NCI-H146 (cell line): ENCODE measurements around the gene EPB41L2.

Source experiments
- DNase-seq: peaks from one replicate; lab custom pipeline; 2025; lab: John Stamatoyannopoulos, UW

Gene EPB41L2

GRCh38 chr6:130975325-130975724 is 87.7 kb downstream of the EPB41L2 start:
- no peak for DNase-seq

GRCh38 chr6:130973521-130974277 is 89.3 kb downstream of the EPB41L2 start:
- no peak for DNase-seq

GRCh38 chr6:130971504-130971903 is 91.5 kb downstream of the EPB41L2 start:
- DNase-seq = no peak

GRCh38 chr6:130970839-130971410 is 92.1 kb downstream of the EPB41L2 start:
- DNase-seq = no peak

- no peak for DNase-seq
Measured at GRCh38 chr6:130969791-130970491, 93.1 kb downstream of the EPB41L2 start.

GRCh38 chr6:130969166-130969565 is 93.9 kb downstream of the EPB41L2 start:
- DNase-seq = no peak

GRCh38 chr6:130968476-130968875 is 94.6 kb downstream of the EPB41L2 start:
- no peak for DNase-seq

GRCh38 chr6:130967502-130968445 is 95.3 kb downstream of the EPB41L2 start:
- DNase-seq = no peak

GRCh38 chr6:130966344-130966980 is 96.6 kb downstream of the EPB41L2 start:
- no peak for DNase-seq

- no peak for DNase-seq
Measured at GRCh38 chr6:130965656-130966055, 97.4 kb downstream of the EPB41L2 start.

- no peak for DNase-seq
Measured at GRCh38 chr6:130964808-130965604, 98.0 kb downstream of the EPB41L2 start.

- no peak for DNase-seq
Measured at GRCh38 chr6:130964289-130964688, 98.8 kb downstream of the EPB41L2 start.

- DNase-seq = no peak
Measured at GRCh38 chr6:130962966-130963365, 100.1 kb downstream of the EPB41L2 start.

GRCh38 chr6:130961148-130961547 is 101.9 kb downstream of the EPB41L2 start:
- no peak for DNase-seq

GRCh38 chr6:130959951-130960350 is 103.1 kb downstream of the EPB41L2 start:
- DNase-seq = no peak

- DNase-seq = no peak
Measured at GRCh38 chr6:130958468-130958867, 104.6 kb downstream of the EPB41L2 start.

- DNase-seq = peak; percentile 74
Measured at GRCh38 chr6:130955755-130956154, 107.3 kb downstream of the EPB41L2 start.

- DNase-seq = no peak
Measured at GRCh38 chr6:130949553-130949952, 113.5 kb downstream of the EPB41L2 start.

GRCh38 chr6:130947464-130947863 is 115.6 kb downstream of the EPB41L2 start:
- DNase-seq = no peak

- no peak for DNase-seq
Measured at GRCh38 chr6:130946076-130946475, 117.0 kb downstream of the EPB41L2 start.
